B cell (primary cell): ENCODE data around the gene DTL.

ENCODE experiments used
- CTCF ChIP-seq: fragments of 200-600 bp; IDR thresholded peaks from one replicate; pipeline ENCODE4 v1.8.0; 2022; ENCODE audit warnings: antibody characterized with exemption, mild to moderate bottlenecking
- EZH2 ChIP-seq: IDR thresholded peaks from 2 replicates; pipeline ENCODE4 v1.6.1; 2012; ENCODE audit warnings: borderline replicate concordance, low read depth, mild to moderate bottlenecking, moderate library complexity, low read length; ENCODE audit not compliant: insufficient read depth, poor library complexity, severe bottlenecking

DNA sequence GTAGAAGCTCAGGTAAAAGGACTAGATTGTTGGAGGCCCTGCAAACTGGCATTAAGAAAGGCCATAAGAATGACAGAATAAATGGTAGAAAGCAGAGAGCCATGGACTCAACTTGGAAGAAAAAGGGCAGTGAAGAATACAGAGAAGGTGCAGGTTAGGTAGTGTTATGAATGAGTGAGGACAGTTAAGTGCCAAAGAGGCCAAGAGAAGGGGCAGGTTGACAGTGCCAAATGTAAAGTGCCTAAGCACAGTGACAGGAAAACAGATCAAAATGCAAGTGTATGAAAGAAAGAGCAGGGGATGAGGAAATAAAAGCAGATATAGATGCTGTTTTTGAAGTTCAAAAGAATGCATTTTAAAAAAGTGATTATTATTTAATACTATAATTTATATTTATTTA, 43.9 kb upstream of the DTL start:
- TF ChIP-seq EZH2, result no peak
- no peak for TF ChIP-seq CTCF
